GM21737 (cell line): ENCODE measurements around the gene CLN5.
A peak's percentile ranks its signal among the peaks of the same experiment; 100 is the strongest.

Source experiments
- ATAC-seq: cut with Tn5 transposase; IDR thresholded peaks from one replicate; pipeline ENCODE4 v1.9.1; 2021; ENCODE audit warnings: mild to moderate bottlenecking, moderate library complexity; ENCODE audit not compliant: unreplicated experiment

The CLN5 gene

DNA sequence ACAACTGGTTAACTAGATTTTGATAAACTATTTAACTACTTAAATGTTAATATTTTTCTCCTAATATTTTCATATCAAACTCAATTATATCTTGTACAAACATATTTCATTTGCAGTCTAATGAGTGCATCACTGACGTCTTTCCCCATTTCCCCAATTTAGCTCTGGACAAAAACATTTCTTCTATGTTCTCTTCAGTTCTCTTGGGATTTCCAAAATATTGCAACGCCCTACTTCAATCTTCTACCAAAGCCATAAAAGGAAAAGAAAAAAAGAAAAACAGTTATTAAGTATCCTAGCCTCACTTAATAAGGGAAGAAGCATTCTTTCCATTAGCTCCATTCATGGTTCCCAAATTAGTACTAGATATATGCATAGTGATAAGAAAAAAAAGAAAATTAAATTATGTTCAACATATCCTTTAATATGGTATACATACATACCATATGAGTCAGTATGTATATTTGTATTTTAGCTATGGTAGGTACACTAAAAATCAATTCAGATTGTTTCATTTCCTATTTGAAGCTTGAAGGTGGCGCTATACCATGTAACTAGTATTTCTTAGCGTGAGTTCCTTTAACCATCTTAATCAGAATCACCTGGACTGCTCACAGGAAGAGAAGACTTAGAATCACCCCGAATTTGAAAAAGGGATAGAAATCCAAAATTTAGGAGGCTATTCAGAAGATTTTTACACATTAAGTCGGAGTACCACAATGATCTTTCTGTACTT, 25.2 kb downstream of the CLN5 start:
- no peak for ATAC-seq

- no peak for ATAC-seq
These were observed 27.9 kb downstream of the CLN5 start for GRCh38 chr13:77019756-77020155.

DNA sequence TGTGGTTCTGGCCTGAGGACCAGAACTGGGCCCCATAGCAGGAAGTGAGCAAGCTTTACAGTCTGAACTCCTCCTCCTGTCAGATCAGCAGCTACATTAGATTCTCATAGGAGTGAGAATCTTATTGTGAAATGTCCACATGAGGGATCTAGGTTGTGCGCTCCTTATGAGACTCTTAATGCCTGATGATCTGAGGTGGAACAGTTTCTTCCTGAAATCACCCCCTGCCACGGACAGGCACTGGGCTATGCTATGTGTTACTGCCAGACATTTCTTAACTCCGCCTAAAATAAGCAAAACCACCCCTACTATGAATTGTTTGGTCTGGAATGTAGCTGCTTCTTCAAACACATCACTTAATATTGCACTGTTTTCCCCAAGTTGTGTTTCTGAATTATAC, 30.5 kb downstream of the CLN5 start:
- ATAC-seq = no peak

DNA sequence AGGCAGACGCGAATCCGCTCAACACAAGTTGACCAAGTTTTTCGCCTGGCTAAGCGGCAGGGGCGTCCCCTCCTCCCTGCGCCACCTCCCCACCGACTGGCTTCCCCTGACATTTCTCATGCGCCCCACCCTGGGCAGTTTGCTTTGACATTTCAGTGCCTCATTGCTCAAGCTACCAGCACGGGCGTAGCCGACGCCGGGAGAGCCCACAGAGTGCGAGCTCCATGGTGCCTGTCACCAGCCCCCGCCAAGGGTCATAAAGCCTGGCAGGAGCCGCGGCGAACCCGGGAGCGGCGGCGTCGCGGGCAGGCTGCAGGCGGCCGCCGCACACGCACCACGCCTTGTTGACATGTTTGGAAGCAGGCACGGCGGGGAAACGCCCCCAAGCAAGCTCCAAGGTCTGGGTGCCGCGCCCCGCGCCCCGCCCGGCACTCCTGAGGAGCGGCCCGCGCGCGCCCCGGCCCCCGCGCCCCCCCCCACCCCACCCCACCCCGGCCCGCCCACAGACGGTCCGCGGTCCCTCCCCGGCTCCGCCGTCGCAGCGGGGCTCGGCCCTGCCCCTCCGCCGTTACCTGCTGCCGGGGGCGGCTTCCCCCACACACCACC, 34.5 kb downstream of the CLN5 start:
- peak; percentile 52 for ATAC-seq

DNA sequence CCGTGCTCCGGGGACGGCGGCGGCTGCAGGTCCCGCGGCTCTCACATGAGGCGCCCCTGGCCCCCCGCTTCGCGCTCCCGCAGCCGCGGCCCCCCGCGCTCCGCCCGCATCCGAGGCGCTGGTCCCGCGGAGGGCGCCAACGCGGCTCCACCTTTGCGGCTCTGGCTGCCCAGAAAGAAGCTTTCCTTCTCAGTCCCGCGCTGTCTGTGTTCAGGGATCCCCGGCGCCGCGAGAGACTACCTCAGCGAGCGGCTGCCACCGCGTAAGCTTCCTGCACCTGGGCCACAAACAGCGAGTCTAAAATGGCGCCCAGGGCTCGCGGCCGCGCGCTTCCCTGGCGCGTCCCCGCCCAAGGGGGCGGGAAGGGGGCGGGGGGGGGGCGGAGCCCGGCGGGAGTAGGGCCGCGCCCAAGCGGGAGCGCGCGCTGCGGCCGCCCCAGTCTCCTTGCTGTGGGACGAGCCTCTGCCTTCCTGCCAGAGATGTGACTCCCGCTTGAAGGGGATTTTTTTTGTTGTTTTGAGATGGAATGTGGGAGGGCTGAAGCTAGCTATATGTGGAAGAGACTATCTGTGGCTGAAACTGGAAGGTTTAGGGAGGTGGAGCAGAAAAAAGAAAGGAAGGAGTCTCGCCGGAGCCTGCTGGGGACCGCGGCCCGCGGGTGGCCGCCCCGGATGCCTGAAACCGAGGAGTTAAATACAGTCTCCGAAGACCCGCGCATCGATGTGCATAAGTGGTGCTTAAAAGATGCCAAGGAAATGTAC, 35.2 kb downstream of the CLN5 start, which contains the start of gene FBXL3:
Gene FBXL3 (minus strand): TSS at position 299 of the 761 bp plus-strand sequence. CDS start 5,299 bp downstream, outside the sequence.
- ATAC-seq = peak; percentile 58

- ATAC-seq = no peak
These were observed 36.3 kb downstream of the CLN5 start for GRCh38 chr13:77028202-77028601.

- ATAC-seq = no peak
These were observed 37.6 kb downstream of the CLN5 start for GRCh38 chr13:77029436-77029835.

DNA sequence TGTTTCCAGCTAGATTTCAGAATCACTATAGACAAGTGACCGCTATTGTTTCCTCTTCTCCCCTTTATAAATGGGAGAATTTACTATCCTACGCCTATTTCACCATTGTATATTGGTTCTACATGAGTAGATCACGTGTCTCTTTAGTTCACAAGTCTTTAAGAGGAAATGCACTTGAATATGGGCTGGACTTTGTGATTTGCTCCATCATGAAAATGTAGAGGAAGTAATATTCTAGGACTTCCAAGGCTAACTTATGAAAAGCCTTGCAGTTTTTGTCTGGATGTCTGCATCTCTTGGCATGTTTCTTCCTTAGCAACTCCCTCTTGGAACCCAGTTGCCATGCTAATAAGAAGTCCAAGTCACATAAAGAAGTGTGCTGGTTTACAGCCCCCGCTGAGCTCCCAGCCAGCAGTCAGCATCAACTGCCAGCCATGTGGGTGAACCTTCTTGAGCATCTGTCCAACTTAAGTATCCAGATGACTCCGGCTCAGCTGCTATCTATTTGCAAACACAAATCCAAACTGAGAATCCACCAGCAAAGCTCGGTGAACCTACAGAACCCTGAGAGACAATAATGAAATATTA, 39.9 kb downstream of the CLN5 start:
- no peak for ATAC-seq

GRCh38 chr13:77033717-77034302, 41.9 kb downstream of the CLN5 start:
- no peak for ATAC-seq

DNA sequence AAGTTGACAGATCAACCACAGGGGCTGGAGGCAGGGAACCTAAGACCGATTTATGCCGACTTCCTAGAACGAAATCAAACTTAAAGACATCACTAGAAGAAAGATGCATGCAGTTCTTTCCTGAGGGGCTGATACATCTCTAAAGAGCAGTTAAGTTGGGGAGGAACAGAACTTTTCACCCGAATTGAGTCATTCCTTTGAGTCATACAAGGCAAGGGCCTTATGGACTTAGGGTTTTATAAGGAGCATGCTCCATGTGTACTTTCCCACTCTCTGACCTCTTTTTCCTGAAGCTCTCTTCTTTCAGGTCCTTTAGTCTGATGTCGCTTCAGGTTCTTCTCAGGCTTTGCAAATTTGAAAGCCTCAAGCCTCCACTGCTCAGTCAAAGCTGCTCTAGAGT, 43.0 kb downstream of the CLN5 start:
- ATAC-seq = no peak

DNA sequence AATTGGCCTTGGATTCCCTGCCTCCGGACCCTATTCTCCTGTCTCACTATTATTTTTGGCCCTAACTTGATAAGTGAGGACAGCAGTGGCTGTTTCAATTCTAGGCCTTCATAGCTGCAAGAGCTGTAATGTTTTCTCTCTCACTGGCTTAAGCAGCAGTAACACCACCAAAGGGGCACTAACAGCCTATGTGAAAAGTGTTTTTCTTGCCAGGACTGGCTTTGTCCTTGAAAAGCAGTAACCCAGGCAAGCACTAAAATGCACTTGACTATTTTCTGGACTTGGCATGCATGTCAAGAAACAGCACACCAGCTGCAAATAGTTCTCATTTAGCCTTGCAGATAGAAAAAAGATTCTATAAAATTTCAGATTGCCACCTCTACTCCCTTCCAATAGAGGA, 44.4 kb downstream of the CLN5 start:
- ATAC-seq = no peak

GRCh38 chr13:77038907-77039480, 47.1 kb downstream of the CLN5 start:
- ATAC-seq = no peak

DNA sequence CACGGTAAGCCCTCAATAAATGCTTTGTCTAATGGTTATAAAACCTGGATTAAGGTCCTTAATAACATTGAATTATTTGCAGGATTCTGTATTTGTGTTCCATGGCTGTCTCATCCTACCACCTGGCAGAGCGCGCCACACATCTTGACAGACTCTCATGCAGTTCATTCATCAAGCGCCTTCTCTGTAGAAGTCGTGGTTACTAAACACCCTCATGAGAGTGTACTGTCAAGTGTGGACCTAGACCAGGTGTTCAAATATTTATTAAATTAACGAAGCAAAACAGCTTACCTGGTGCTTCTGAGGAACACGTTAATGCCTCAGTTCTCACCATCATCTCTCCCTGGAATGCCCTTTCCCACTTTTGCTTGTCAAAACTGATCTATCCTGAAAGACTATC, 48.2 kb downstream of the CLN5 start:
- ATAC-seq = no peak

- ATAC-seq = no peak
These were observed 49.0 kb downstream of the CLN5 start for GRCh38 chr13:77040835-77041234.

GRCh38 chr13:77042566-77043177, 50.8 kb downstream of the CLN5 start:
- ATAC-seq = no peak

DNA sequence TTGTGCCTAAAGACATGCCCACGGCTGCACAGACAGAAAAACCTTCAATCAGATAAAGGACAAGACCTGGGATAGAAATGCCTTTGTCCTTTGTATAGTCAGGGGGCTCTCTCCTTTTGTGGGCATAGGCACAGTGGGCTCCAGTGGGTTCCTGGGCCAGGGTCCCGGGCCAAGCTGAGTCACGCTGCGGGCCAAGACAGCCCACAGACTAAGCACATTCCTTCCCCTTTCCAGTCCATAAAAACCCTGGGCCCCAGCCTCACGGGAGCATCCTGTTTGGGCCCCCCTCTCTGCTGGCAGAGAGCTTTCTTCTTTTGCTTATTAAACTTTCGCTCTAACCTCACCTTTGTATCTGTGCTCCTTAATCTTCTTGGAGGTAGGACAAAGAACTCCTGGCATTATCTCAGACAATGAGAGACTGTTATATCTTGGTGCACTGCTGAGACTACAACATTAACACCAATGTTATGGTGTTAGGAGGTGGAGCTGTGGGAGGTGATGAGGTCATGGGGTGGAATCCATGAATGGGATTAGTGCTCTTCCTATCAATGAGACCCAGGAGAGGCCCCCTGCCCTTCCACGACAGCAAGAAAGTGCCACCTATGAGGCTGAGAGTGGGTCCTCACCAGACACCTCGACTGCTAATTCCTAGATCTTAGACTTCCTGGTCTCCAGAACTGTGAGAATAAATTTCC, 55.9 kb downstream of the CLN5 start:
- ATAC-seq = no peak

- ATAC-seq = no peak
These were observed 56.8 kb downstream of the CLN5 start for GRCh38 chr13:77048681-77049080.

GRCh38 chr13:77053192-77053591, 61.3 kb downstream of the CLN5 start:
- no peak for ATAC-seq
